Upper lobe of right lung (tissue), 1 donor: ENCODE data around the gene MEA1. TPM values are rescaled to one million over a fixed set of nuclear protein-coding genes. Genes with fewer than 3 reads are reported as not detected.

Experiments used
- ATAC-seq: fragments of 200-7000 bp; cut with Tn5 transposase; one replicate; pipeline ENCODE4 v1.9.1; 2020; ENCODE audit warnings: mild to moderate bottlenecking, moderate library complexity
- DNase-seq: peaks from one replicate; pipeline ENCODE4 v3.0.0-alpha.2; 2020
- H3K27ac ChIP-seq: fragments of 200-600 bp; one replicate; pipeline ENCODE4 v1.8.0; 2022
- H3K27me3 ChIP-seq: fragments of 200-600 bp; one replicate; pipeline ENCODE4 v1.8.0; 2022; ENCODE audit warnings: mild to moderate bottlenecking
- H3K36me3 ChIP-seq: fragments of 200-600 bp; one replicate; pipeline ENCODE4 v1.8.0; 2022
- H3K4me1 ChIP-seq: fragments of 200-600 bp; one replicate; pipeline ENCODE4 v1.8.0; 2022
- H3K4me3 ChIP-seq: fragments of 200-600 bp; one replicate; pipeline ENCODE4 v1.8.0; 2022; ENCODE audit warnings: mild to moderate bottlenecking
- H3K9me3 ChIP-seq: fragments of 200-600 bp; one replicate; pipeline ENCODE4 v1.8.0; 2022
- CTCF ChIP-seq: fragments of 200-600 bp; IDR thresholded peaks from one replicate; pipeline ENCODE4 v1.8.0; 2022; ENCODE audit warnings: antibody characterized with exemption
- intact Hi-C: fragments of 100-400 bp; cut with DNase I; formaldehyde crosslinking; loops from one replicate; pipeline ENCODE4 v1.11.0; 2022
- total RNA-seq: library from RNA; stranded (reverse); fragmentation: NEBNext Ultra II Directional; extraction: Animal tissue kit (Norgen Biotek cat#: 25700); gene quantifications from one replicate; pipeline ENCODE4 v1.2.1, GENCODE V29; 2021
- donor health status: DM: no; HTN: yes; CAD: no; lungs with severe emphysema.

Gene MEA1
- total RNA-seq, 1 donor from 2014 or later = 45.5 TPM

GRCh38 chr6:43013097-43013842 is 476 bp downstream of the MEA1 start:
- Histone ChIP-seq H3K9me3 (no peaks in the 10 kb centered on the region), H3K4me3 (peak overlapping the region; percentile 56), H3K36me3 (peaks cover 55% of the 10 kb centered on the region), H3K4me1 (peaks cover 35% of the 10 kb centered on the region), H3K27me3 (no peaks in the 10 kb centered on the region), H3K27ac (peak overlapping the region; percentile 80)
- no peak for ATAC-seq
- DNase-seq = no peak
- TF ChIP-seq CTCF = no peak
- intact Hi-C loops = no loop called here

- no peak for TF ChIP-seq CTCF
- no peak for DNase-seq
- no peak overlapping the region for H3K4me3 ChIP-seq
- no peak overlapping the region for H3K27ac ChIP-seq
- H3K9me3 ChIP-seq = no peaks in the 10 kb centered on the region
- no peaks in the 10 kb centered on the region for H3K27me3 ChIP-seq
- peaks cover 35% of the 10 kb centered on the region for H3K4me1 ChIP-seq
- intact Hi-C loops = no loop called here
- no peak for ATAC-seq
- H3K36me3 ChIP-seq = peaks cover 54% of the 10 kb centered on the region
Observed at GRCh38 chr6:43012364-43012763, 1.4 kb downstream of the MEA1 start.

- Histone ChIP-seq H3K36me3 (peaks cover 58% of the 10 kb centered on the region), H3K27me3 (no peaks in the 10 kb centered on the region), H3K27ac (no peak overlapping the region), H3K4me3 (no peak overlapping the region), H3K4me1 (peaks cover 25% of the 10 kb centered on the region), H3K9me3 (no peaks in the 10 kb centered on the region)
- TF ChIP-seq CTCF = no peak
- DNase-seq (no peak), ATAC-seq (no peak)
- intact Hi-C loops = no loop called here
Observed at GRCh38 chr6:43011207-43011606, 2.5 kb downstream of the MEA1 start.

- intact Hi-C loops = no loop called here
- no peaks in the 10 kb centered on the region for H3K9me3 ChIP-seq
- DNase-seq = no peak
- H3K36me3 ChIP-seq = peaks cover 58% of the 10 kb centered on the region
- TF ChIP-seq CTCF = peak; percentile 20
- no peak overlapping the region for H3K4me3 ChIP-seq
- no peak overlapping the region for H3K27ac ChIP-seq
- peaks cover 10% of the 10 kb centered on the region for H3K4me1 ChIP-seq
- no peak for ATAC-seq
- no peaks in the 10 kb centered on the region for H3K27me3 ChIP-seq
Observed at GRCh38 chr6:43009124-43009523, 4.6 kb downstream of the MEA1 start.

- Histone ChIP-seq H3K4me3 (no peak overlapping the region), H3K36me3 (peaks cover 56% of the 10 kb centered on the region), H3K27ac (no peak overlapping the region), H3K27me3 (no peaks in the 10 kb centered on the region), H3K9me3 (no peaks in the 10 kb centered on the region), H3K4me1 (no peaks in the 10 kb centered on the region)
- ATAC-seq = no peak
- intact Hi-C loops = no loop called here
- DNase-seq = no peak
- TF ChIP-seq CTCF = no peak
Observed at GRCh38 chr6:43007126-43007525, 6.6 kb downstream of the MEA1 start.

GRCh38 chr6:43006251-43006650 is 7.5 kb downstream of the MEA1 start:
- H3K4me1 ChIP-seq = no peaks in the 10 kb centered on the region
- no peaks in the 10 kb centered on the region for H3K27me3 ChIP-seq
- ATAC-seq = no peak
- intact Hi-C loops = no loop called here
- DNase-seq = no peak
- no peak overlapping the region for H3K4me3 ChIP-seq
- H3K36me3 ChIP-seq = peaks cover 47% of the 10 kb centered on the region
- H3K27ac ChIP-seq = no peak overlapping the region
- TF ChIP-seq CTCF = no peak
- H3K9me3 ChIP-seq = no peaks in the 10 kb centered on the region
